ENCODE measurements around the gene RABGGTA.

GRCh38 chr14:24279301-24280186 lies 8.1 kb upstream of the RABGGTA start:
- TF ChIP-seq CTCF (IDR thresholded peaks at IDR 0.05; ENCODE audit: low read depth, low read length) (peak; percentile 62), EZH2phosphoT487 (IDR thresholded peaks at IDR 0.05; ENCODE audit: low read depth) (no peak)
